ENCODE data around the gene CHMP5.

DNA sequence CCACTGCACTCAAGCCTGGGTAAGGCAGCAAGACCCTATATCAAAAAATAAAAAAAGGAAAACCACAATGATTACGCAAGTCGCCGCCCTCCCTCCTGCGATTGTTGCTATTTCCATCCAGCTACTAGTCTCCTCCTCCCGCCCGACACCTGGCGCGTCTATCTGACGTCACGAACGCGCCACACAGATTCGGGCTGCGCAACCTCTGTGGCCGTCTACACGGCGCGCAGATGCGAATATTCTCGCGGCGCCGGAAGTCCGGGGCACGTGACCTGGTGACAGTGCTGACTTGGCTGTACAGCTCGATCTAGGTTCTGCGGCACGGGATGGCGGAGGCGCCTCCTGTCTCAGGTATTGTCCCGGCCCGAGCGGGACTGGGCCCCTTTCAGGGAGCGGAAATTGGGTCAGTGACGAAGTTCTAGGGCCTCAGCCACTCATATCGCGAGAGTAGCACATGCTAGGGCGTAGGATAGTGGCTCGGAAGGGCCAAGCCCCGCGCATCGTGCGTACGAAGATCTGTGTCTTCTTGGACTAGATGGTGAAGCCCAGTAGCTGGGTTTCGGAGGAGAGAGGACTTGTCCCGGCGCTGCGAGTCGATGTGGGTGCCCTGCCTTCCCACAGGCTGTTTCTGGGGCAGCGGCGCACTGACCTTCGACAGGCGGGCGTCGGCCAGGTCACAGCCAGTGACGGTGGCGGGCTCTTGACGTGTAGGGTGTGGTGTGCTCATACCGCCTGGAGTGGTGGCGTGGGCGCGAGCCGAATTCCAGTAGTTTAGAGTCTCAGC is 25.6 kb downstream of the CHMP5 start, which contains the start of gene NFX1:
- TF ChIP-seq, protein P1, sequence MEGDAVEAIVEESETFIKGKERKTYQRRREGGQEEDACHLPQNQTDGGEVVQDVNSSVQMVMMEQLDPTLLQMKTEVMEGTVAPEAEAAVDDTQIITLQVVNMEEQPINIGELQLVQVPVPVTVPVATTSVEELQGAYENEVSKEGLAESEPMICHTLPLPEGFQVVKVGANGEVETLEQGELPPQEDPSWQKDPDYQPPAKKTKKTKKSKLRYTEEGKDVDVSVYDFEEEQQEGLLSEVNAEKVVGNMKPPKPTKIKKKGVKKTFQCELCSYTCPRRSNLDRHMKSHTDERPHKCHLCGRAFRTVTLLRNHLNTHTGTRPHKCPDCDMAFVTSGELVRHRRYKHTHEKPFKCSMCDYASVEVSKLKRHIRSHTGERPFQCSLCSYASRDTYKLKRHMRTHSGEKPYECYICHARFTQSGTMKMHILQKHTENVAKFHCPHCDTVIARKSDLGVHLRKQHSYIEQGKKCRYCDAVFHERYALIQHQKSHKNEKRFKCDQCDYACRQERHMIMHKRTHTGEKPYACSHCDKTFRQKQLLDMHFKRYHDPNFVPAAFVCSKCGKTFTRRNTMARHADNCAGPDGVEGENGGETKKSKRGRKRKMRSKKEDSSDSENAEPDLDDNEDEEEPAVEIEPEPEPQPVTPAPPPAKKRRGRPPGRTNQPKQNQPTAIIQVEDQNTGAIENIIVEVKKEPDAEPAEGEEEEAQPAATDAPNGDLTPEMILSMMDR (IDR thresholded peaks at IDR 0.05) = no peak
- TF ChIP-seq ZFX (IDR thresholded peaks at IDR 0.05; ENCODE audit: borderline replicate concordance) = no peak
